GM12891 (cell line): ENCODE results near the gene DOCK2.

Source experiments
- PAX5 ChIP-seq: IDR thresholded peaks from 2 replicates; pipeline ENCODE4 v1.6.1; 2011; ENCODE audit warnings: low read length, moderate library complexity, mild to moderate bottlenecking; ENCODE audit not compliant: insufficient read depth, severe bottlenecking
- POLR2AphosphoS5 ChIP-seq: IDR thresholded peaks from 2 replicates; pipeline ENCODE4 v1.6.1; 2011; ENCODE audit warnings: low read depth, low read length, control low read depth
- TAF1 ChIP-seq: IDR thresholded peaks from 2 replicates; pipeline ENCODE4 v1.6.1; 2011; ENCODE audit warnings: low read depth, low read length, control low read depth

DNA sequence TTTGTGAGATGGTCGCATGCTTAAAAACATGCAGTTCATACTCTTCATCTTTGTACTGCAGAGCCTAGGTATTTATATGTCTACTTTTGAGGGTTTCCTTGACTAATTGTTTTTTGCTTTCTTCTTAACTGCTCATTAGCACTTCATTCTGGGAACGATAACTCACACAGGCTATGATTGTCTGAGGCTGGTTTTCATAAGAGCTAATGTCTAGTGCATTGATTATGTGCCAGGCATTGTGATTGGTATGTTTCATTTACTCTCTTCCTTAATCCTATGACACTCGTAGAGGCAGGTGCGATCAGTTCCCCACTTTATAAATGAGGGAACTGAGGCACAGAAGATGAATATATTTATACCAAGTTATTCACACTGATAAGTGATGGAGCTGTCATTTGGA is 249.6 kb downstream of the DOCK2 start:
- TF ChIP-seq PAX5 = no peak
- TF ChIP-seq TAF1 = no peak
- no peak for TF ChIP-seq POLR2AphosphoS5
